ENCODE results near the gene NRL.
A peak's percentile ranks its signal among the peaks of the same experiment; 100 is the strongest.

NRL gene

GRCh38 chr14:24096545-24097181, 18.1 kb downstream of the NRL start:
- TF ChIP-seq CTCF (IDR thresholded peaks at IDR 0.05; ENCODE audit: low read depth, low read length), result no peak
- no peak overlapping the region for H3K4me3 ChIP-seq (ENCODE audit: low read depth, low read length)

- peak overlapping the region; percentile 74 for H3K4me3 ChIP-seq (ENCODE audit: low read depth, low read length)
- TF ChIP-seq CTCF (IDR thresholded peaks at IDR 0.05; ENCODE audit: low read depth, low read length), result no peak
Measured at GRCh38 chr14:24095271-24096068, 19.3 kb downstream of the NRL start.

DNA sequence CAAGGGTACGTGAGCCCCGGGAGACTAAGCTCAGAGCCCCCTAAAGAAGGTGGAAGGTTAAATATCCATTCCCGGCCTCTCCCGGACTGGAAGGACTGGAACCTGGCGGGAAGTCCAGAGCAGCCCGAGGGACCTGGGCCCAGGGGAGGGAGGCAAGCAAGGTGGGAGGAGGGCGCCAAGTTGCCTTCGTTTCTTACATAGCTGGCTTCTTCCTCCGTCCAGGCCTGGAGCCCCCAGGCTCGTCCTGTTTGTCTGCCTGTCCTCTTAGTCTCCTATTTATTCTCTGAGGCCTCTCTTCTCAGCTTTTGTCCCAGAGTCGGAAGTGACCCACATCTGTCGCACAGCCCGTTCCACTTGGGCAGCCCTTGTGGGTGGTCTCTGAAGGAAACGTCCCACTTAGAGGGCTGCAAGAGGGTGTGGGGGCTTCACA, 19.9 kb downstream of the NRL start:
- no peak for TF ChIP-seq CTCF (IDR thresholded peaks at IDR 0.05; ENCODE audit: low read depth, low read length)
- H3K4me3 ChIP-seq (ENCODE audit: low read depth, low read length), result peak overlapping the region; percentile 74

DNA sequence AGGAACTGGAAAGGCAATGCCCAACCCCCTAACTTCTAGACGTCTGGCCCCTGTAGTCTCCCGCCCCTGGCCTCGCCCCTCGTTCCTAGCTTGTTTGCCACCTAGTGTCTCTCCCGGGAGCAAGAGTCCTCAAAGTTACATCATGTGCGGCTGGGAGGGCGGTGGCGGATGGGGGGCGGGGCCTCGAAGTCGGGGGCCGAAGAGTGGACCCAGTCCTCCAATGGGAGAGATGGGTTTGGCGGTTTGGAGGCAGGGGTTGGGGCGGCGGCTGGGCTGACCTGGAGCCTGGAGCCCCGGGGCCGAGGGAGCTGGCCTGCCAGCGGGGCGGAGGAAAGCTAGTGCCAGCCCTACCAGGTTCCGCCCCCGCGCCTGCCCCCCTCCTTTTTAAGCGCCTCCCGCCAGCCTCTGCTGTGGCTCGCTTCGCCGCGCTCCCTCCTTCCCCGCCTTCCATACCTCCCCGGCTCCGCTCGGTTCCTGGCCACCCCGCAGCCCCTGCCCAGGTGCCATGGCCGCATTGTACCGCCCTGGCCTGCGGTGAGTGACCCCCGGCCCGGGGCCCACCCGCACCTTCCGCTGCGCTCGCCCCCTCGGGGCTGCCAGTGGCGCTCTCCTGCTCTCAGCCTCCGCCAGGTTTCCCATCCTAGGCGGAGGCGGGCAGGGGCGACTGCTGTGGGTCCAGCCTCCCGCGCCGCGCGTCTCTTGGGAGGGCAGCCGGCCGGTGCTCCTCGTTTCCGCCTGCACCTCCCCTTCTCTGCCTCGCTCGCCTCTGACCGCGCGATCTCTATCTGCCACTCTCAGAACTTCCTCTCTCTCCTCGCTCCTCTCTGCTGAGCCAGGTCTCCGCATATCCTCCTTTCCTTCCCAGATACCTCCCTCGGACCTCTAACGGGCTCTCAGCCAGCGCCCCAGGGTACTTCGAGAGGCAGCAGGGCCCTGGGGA, 20.6 kb downstream of the NRL start, which contains the start of gene PCK2:
Gene PCK2 (plus strand): TSS at position 411 of the 940 bp plus-strand sequence. CDS start 95 bp downstream, at position 506.
- no peak for TF ChIP-seq CTCF (IDR thresholded peaks at IDR 0.05; ENCODE audit: low read depth, low read length)
- peak within 1 kb of the TSS; percentile 74 for H3K4me3 ChIP-seq (ENCODE audit: low read depth, low read length)

DNA sequence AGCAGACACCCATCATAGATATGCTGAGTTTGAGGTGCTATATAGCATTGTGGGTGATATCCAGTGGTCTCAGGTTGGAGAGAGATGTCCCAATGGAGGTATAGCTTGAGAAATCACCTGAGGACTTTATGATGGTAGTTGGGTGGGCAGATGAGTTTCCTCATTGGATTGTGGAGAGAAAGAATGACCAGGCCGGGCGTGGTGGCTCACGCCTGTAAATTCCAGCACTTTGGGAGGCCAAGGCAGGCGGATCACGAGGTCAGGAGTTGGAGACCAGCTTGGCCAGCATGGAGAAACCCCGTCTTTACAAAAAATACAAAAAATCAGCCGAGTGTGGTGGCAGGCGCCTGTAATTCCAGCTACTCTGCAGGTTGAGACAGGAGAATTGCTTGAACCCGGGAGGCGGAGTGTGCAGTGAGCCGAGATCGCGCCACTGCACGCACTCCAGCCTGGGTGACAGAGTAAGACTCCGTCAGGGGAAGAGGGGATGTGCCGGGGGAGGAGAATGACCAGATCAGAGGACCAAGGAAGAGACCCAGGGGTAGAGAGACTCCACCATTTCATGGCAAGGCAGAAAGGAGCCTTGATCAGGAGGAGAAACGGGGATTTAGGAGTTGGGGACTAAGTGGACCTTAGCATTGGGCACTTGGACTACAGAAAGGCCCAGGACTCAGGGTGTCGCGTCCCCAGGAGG, 21.4 kb downstream of the NRL start:
- peak overlapping the region; percentile 74 for H3K4me3 ChIP-seq (ENCODE audit: low read depth, low read length)
- no peak for TF ChIP-seq CTCF (IDR thresholded peaks at IDR 0.05; ENCODE audit: low read depth, low read length)

DNA sequence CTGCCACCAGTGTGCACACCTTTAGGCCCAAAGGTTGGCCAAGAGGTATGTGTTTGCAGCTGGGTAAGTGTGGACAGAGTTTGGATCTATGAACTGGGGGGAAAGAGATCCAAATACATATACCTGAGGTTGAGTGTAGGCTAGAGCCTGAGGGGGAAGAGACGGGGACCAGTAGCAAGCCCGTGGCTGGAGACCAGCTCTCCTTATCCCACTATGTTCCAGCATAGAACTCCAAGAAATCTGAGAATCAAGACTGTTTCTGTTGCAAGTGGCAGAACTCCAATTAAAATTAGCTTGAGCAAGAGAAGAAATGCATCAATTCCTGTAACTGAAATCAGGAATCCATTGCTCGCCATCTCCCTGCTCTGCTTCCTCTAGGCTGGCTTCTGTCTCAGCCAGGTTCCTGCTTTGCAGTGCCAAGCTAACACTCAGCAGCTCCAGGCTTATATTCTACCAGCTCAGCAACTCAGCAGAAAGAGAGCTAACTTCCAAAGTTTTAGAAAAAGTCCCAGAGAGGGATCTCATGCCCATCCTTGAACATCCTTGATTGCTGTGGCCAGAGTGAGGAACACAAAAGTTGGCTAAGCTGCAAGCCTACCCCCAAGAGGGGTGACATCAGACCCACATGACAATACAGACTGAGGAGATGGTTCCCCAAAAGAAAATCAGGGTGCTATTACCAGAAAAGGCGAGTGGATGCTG, 22.1 kb downstream of the NRL start:
- TF ChIP-seq CTCF (IDR thresholded peaks at IDR 0.05; ENCODE audit: low read depth, low read length), result no peak
- no peak overlapping the region for H3K4me3 ChIP-seq (ENCODE audit: low read depth, low read length)

All from WI38 (cell line).